Measurements from ENCODE around the gene MGRN1.
A peak's percentile ranks its signal among the peaks of the same experiment; 100 is the strongest.

DNA sequence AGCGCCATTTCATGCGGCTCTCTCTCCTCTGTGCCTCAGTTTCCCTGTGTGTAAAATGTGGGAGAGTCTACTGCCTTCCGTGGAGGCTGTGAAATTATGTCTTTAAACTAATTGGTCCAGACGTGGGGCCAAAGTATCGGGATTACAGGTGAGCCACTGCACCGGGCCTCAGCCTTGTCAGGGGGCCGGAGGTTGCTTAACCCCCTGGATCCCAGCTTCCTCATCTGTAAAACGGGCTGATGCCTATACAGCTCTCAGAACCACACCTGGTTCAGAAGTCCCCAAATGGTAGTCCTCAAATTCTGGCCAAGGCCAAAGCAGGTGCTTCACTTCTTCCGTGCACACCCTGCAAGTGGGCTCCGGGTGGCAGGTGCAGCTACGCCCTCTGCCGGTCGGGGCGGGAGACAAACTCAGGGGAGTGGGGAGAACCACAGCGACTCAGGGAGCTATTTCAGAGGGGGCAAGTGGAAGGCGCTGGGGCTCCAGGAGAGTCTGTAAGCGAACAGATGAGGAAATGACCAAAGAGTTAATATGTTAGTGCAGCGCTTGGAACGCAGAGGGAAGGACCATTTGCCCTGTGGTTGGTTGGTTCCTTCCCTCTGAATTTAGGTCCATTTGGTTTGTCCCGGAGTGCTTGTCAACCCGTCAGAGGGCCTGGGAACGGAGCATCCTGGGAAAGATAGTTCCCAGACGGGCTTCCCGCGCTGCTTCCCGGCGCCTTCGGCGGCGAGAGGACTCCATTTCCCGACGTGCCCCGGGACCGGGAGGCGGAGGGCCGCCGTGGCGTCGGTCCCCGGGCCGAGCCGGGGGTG lies at the start of gene MGRN1:
- TF ChIP-seq, protein P1, sequence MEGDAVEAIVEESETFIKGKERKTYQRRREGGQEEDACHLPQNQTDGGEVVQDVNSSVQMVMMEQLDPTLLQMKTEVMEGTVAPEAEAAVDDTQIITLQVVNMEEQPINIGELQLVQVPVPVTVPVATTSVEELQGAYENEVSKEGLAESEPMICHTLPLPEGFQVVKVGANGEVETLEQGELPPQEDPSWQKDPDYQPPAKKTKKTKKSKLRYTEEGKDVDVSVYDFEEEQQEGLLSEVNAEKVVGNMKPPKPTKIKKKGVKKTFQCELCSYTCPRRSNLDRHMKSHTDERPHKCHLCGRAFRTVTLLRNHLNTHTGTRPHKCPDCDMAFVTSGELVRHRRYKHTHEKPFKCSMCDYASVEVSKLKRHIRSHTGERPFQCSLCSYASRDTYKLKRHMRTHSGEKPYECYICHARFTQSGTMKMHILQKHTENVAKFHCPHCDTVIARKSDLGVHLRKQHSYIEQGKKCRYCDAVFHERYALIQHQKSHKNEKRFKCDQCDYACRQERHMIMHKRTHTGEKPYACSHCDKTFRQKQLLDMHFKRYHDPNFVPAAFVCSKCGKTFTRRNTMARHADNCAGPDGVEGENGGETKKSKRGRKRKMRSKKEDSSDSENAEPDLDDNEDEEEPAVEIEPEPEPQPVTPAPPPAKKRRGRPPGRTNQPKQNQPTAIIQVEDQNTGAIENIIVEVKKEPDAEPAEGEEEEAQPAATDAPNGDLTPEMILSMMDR (conservative IDR thresholded peaks at IDR 0.05; ENCODE audit: low read depth, low read length): peak; percentile 94
- TF ChIP-seq EZH2phosphoT487 (IDR thresholded peaks at IDR 0.05; ENCODE audit: borderline replicate concordance, low read length): no peak
